Thyroid gland (tissue), 4 donors: ENCODE results near the gene SLC5A9.

Experiments used
- POLR2A ChIP-seq, 2 donors: fragments of 450-650 bp; IDR thresholded peaks; one replicate each; pipeline ENCODE4 v1.6.1; 2017; ENCODE audit warnings: antibody characterized with exemption in 2 of 2, mild to moderate bottlenecking in 2 of 2, moderate library complexity in 1 of 2
- TF ChIP-seq, protein P1 (sequence below), 6 experiments: fragments of 200-600 bp in 3 of 6; fragments of 450-650 bp in 3 of 6; sonication (generic) in 3 of 6; IDR thresholded peaks; one replicate each; pipeline ENCODE4 v1.5.1; 2016 to 2019; ENCODE audit warnings: antibody characterized with exemption in 6 of 6, mild to moderate bottlenecking in 2 of 6, inconsistent platforms in 1 of 6, moderate library complexity in 1 of 6

DNA sequence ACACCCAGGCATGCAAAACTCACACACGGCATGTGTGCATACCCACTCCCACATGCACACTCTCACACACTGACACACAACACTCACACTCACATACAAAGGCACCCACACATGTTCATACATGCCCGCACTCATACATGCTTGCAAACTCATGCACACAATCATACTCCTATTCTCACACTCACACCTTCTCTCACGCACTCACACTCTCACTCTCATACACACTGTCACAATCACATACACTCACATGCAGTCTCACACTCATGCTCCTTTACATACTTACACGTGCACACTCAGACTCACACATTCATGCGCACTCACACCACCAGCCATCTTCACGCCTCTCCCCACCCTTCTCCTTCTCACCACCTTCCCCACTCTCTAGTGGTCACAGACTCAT lies 3.1 kb downstream of the SLC5A9 start:
- TF ChIP-seq, protein P1, sequence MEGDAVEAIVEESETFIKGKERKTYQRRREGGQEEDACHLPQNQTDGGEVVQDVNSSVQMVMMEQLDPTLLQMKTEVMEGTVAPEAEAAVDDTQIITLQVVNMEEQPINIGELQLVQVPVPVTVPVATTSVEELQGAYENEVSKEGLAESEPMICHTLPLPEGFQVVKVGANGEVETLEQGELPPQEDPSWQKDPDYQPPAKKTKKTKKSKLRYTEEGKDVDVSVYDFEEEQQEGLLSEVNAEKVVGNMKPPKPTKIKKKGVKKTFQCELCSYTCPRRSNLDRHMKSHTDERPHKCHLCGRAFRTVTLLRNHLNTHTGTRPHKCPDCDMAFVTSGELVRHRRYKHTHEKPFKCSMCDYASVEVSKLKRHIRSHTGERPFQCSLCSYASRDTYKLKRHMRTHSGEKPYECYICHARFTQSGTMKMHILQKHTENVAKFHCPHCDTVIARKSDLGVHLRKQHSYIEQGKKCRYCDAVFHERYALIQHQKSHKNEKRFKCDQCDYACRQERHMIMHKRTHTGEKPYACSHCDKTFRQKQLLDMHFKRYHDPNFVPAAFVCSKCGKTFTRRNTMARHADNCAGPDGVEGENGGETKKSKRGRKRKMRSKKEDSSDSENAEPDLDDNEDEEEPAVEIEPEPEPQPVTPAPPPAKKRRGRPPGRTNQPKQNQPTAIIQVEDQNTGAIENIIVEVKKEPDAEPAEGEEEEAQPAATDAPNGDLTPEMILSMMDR (IDR thresholded peaks at IDR 0.05), result no peak
- TF ChIP-seq POLR2A (IDR thresholded peaks at IDR 0.05), result no peak
